AG08395 (cell line): ENCODE data around the gene RNF224.
"Not testable (repeated sequence)": the region's sequence is repeated elsewhere in the genome, so short reads cannot be mapped to it uniquely, and the experiment has no call there.

Experiments used
- DNase-seq: peaks from one replicate; pipeline ENCODE4 v3.0.0; 2012; ENCODE audit warnings: mixed read lengths, low spot score

Gene RNF224

GRCh38 chr9:137228506-137228967 is 1.2 kb downstream of the RNF224 start:
- DNase-seq = no peak

DNA sequence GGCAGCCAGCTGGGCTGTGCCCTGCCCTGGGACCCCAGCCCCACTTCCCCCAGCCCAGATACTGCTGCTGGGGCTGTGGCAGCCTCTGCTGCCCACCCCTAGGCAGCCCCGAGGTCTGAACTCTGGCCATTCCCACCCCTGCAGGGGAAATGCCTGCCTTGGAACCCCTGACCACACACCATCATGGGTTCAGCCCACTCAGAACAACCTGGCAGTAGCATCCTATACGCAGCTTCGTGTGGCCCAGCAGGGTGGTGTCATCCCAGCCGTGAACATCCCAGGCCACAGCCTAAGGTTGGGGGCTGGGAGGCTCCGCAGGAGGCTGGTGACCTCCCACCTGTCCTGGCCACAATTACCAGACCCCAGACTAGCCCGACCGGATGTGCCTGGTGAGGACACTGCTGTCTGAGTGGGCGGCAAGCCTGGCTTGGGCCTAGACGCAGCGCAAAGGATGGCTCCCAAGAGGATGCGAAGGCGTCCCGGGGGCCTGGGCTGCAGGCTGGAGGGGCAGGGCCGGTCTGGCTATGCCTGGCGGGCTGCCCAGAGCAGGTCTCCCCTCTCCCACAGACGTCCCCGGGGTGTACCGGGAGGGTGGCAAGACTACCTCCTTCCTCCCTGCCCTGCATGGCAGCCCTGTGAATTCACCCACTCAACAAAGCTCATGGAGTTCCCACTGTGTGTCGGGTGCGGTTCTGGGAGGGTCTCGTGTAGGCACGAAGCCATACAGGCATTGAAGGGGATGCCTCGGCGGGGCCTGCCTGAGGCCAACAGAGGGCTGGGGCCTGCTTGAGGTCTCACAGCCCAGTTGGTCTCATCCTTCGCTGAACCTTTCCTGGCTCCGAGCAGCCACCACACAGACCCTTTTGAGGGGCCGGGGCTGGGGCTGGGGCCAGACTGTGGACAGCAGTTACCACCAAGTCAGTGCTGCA is 1.9 kb downstream of the RNF224 start:
- no peak for DNase-seq

DNA sequence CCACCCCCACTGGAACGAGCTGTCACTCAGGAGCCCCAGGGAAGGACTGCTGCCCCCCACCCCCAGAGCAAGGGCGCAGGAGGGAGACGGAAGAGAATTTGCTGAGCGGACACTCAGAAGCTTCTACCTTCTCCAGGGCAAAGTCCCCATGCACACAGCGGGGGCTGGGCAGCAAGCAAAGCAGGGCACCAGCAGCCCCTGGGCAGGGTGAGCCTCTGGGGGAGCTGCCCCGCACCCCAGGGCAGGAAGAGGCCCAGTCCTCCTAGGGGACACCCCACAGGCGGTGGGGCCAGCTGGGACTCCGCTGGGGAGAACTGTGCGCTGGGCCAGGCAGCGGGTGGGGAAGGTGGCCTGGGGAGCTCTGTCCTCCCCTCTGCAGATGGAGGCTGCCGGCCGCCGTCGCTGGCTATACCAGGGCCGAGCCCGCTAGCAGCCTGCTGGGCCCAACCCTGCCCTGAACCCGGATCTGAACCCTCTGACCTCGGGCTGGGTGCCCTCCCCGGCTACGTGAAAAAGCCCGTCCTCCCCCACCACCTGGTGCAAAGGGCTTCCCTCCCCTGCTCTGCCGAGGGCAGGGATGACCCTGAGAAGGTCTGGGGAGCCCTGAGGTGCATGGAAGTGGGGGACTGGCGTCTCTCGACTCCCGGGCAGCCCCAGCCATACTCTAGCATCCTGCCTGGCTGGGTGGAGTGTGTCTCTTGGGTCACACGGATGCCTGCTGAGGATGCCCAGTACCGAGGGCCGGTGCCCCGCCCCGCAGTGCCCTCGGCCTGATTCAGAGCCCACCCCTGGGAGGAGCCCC is 2.8 kb downstream of the RNF224 start:
- no peak for DNase-seq

DNA sequence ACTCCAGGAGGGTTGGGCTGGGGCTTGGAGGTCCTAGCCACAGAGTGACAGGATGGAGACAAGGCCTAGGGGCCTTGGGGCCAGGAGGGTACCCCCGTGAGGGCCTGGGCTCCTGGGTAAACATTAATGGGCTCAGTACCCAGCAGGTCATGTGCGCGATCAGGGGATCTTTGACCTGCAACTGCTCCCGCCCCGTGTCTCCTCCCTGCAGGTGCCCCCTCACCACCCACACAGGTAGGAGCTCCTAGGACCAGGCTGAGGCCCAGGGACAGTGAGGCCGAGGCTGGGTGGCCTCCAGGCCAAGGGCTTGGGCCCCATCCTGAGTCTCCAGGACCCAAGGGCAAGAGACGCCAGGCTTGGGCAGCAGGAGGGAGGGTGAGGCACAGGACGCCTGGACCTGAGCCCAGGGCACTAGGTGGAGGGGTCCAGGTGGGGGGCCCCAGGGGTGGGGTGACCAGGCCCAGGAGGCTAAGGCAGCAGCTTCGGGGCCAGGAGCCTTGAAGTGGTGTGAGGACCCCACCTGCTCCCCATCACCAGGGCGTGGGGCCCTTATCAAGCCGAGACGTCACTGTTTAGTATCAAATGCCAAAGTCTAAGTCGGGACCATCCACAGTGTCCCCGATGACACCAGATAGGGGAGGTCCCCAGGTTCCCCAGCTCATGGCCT is 3.5 kb downstream of the RNF224 start, which contains the start of gene SLC34A3:
SLC34A3 (plus strand) TSS at position 197 of the 667 bp plus-strand sequence. CDS start 802 bp downstream, outside the sequence.
- no peak for DNase-seq

DNA sequence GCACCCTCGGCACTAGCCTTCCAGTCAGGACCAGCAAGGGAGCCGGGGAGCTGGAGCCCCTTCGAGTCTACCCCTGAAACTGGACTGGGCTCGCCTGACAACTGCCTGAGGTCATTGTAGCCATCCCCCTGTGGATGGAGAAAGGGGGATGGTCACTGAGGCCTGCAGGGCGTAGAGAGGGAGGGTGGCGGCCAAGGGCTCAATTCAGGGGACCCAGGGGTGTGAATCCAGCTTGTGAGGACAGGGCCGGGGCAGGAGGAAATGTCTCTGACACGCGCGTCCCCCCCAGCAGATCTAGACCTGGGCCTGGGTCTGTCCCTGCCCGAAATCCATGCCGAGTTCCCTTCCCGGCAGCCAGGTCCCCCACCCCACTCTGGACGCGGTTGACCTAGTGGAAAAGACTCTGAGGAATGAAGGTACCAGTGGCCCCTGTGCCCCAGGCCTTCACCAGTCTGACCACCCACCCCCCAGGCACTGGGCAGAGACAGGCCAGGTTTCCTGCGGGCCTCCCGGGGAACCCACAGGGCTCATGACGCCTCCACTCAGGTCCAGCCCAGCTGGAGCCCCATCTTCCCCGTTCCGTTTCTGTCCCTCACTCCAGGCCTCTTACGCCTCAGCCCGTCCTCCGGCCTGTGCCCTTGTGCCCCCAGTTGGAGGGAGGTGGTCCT is 4.2 kb downstream of the RNF224 start:
- no peak for DNase-seq

DNA sequence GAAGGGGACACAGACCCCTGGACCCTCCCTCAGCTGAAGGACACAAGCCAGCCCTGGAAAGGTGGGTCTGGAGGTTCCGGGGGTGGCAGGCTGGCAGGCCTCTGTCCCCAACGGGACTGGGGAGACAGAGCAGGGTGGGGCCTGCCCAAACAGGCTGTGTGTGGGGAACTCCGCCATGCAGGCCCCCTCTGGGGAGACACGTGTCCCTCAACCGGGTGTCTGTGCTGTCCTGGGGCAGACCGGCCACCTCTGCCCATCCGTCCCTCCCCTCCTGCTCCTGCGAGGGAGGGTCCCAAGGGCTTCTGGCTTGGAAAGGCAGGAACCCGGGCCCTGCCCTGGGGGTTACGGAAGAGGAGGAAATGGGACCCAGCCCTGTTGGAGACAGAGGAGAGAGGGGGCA is 4.8 kb downstream of the RNF224 start:
- DNase-seq = no peak

GRCh38 chr9:137232510-137232909 is 5.2 kb downstream of the RNF224 start:
- no peak for DNase-seq

GRCh38 chr9:137233143-137233980 is 6.1 kb downstream of the RNF224 start:
- no peak for DNase-seq

GRCh38 chr9:137234055-137234697 is 6.9 kb downstream of the RNF224 start:
- no peak for DNase-seq

GRCh38 chr9:137234758-137235423 is 7.6 kb downstream of the RNF224 start:
- DNase-seq = no peak

GRCh38 chr9:137235424-137236237 is 8.3 kb downstream of the RNF224 start:
- DNase-seq = no peak

DNA sequence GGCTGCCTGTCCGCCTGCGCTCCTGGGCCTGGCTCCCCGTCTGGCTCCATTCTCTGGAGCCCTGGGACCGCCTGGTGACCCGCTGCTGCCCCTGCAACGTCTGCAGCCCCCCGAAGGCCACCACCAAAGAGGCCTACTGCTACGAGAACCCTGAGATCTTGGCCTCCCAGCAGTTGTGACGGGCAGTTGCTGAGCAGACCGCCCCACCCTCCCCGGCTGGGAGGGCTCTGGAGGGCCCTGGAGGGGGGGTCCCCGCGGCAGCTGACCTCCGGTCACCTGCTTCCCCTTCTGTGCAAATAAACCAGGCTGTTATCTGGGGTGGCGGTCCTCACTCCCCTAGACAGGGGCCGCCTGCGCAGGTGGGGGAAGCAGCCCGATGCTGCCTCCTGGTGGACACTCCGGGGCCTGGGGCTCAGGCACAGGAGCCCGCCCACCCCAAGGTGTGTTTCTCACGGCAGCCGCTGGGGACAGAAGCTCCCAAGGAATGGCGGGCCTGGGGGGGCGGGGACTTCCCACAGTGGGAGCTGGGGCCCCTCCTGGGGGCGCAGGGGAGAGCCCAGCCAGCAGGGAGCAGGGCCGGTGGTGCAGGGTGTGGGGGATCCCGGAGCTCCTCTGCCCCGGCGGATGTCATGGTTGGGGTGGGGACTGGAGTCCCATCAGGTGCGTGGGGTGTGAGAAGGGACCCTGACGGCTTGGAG is 9.1 kb downstream of the RNF224 start:
- DNase-seq = peak; percentile 91

- DNase-seq = no peak
These were observed 9.7 kb downstream of the RNF224 start for GRCh38 chr9:137236936-137237421.

DNA sequence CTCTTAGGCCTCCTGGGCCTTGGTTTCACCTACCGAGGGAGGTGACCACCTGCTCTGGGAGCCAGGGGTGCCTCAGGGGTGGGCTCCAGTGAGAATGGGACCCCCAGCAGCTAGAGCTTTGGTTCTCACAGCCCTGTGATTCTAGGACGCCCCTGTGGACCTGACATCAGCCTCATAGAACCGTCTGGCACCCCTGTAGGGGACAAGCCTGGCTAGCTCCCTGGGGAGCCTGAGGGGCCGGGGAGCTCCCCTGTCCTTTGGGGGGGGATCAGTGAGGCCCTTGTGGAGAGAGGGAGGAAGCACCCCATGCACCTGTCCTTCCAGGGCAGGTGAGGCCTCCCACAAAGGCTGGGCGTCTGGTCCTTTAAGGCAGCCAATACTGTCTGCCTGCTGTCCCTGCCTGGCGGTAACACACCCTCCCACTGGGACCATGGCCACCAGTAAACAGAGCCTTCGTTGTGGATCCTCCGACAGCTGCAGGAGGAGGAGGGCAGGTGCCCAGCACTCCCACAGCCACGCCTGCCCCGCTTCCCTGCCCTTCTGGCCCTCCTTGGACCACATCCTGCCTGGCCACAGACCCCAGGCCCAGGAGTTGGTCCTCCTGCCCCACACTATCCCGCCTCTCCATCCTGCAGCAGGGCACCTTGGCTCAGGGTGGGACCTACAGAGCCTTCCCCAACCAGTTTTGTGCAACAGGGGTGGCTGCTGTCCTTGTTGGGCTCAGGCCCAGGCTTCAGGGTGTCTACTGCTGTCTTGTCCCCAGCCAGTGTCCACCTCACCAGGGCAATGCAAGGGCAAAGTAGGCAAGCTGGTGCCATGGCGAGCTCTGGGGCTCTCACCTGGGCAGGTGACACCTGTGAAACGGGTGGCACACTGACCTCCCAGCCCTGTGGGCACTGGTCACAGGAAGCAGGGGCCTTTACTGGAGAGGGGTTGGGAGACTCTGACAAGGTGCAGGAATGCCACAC is 10.7 kb downstream of the RNF224 start:
- no peak for DNase-seq

DNA sequence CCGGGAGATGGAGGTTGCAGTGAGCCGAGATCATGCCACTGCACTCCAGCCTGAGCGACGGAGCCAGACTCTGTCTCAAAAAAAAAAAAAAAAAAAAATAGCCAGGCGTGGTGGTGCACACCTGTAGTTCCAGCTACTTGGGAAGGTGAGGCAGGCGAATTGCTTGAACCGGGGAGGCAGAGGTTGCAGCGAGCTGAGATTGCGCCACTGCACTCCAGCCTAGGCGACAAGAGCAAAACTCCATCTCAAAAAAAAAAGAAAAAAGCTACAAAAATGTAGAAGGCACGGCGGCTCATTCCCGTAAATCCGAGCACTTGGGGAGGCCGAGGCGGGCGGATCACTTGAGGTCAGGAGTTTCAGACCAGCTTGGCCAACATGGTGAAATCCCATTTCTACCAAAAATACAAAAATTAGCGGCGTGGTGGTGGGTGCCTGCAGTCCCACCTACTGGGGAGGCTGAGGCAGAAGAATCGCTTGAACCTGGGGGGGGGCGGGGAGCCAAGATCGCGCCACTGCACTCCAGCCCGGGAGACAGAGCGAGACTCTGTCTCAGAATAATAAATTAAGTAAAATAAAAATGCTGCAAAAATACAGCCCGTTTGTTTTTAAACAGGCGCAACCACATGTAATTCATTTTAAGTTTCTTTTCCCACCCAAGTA is 12.4 kb downstream of the RNF224 start:
- DNase-seq = not testable (repeated sequence)

DNA sequence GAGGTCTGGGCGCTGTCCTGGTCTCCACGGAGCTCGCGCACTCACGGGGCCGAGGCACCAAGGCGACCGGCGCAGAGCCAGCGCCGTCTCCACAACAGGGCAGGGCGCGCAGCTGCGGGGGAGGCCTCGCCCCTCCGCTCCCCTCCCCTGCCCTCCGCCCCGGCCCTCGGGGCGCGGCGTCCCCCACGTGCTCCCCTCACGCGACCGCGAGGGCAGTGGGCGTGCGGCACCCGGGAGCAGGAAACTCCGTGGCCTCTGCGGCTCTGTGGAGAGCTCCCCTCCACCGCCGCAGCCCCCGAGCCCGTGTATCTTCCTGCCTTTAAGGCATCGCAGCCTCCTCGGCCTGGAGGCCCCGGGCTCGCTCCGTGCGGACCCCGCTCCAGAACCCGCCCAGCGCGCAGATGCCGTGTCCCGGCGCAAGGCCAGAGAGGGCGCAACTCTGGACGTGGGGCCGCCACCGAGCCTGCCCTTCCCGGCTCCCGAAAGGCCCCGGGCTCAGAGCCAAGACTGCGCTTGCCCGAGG is 13.1 kb downstream of the RNF224 start:
- DNase-seq = peak; percentile 81
